ENCODE measurements around the gene PTPN9.

DNA sequence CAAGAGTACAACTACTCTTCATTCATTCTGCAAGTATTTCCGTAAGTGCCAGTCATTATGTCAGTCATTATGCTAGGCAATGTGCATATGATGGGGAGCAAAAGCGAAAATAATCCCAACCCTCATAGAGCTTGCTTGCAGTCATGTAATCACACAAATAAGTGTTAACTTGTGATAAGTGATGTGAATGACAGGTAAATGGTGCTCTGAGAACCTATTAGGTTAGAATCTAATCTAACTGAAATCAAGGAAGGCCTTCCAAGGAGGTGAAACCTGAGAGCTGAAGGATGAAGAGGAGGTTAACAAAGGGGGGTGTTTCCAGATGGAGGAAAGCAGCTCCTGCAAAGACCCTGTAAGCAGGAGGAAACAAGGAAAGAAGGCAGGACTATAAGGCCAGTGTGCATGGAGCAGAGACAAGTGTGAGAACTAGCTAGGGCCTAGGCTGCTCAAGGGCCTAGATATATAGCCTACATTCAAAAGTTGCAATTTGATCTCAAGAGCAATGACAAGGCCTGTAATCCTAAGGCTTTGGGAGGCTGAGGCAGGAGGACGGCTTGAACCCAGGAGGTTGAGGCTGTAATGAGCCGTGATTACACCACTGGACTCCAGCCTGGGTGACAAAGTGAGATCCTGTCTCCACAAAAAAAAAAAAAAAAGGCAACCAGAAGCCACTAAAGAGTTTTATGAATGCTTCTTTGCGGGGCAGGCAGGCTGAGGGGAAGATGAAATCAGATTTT, 5.3 kb downstream of the PTPN9 start:
- no peak for TF ChIP-seq CTCF (IDR thresholded peaks at IDR 0.05; ENCODE audit: low read depth, low read length)
- no peak for TF ChIP-seq EZH2phosphoT487 (IDR thresholded peaks at IDR 0.05; ENCODE audit: low read depth)

All from OCI-LY3 (cell line).